Stimulated activated CD8-positive, alpha-beta memory T cell treated with anti-CD3 and anti-CD28 coated beads, Interleukin-7, amount 100 ng/mL, for 4 hours (primary cell): ENCODE measurements around the gene PELI2.
"Not testable (repeated sequence)": the region's sequence is repeated elsewhere in the genome, so short reads cannot be mapped to it uniquely, and the experiment has no call there.

Experiments used
- DNase-seq, 2 donors: peaks; one replicate each; pipeline ENCODE4 v3.0.0-alpha.2; 2020; ENCODE audit warnings: low read depth in 2 of 2

Gene PELI2

DNA sequence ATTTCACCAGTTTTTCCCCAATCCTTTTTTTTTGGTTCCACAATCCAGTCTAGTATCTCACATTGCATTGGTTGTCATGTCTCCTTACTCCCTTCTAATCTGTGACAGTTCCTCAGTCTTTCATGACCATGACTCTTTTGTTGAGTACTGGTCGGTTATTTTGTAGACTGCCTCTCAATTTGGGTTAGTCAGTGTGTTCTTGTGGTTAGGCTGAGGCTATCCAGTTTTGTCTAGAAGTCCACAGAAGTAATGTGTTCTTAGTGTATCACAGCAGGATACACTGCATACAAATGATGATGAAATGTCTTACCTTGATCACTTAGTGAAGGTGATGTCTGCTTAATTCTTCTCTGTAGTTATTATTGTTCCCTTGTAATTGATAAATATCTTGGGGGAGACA is 24.8 kb downstream of the PELI2 start:
- no peak for DNase-seq

DNA sequence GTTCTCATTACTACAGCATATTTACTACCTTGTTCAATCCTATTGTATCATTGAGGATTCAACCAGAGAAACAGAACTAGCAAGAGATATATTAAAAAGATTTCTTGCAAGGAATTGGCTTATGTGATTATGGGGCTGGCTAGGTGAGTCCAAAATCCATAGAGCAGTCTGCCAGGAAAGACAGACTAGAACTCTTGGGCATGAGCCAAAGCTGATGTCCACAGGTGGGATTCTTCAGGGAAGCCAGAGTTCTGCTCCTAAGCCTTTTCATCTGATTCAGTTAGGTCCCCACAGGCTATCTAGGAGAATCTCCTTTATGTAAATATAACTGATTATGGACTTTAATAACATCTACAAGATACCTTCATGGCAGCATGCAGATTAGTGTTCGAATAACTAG is 26.0 kb downstream of the PELI2 start:
- DNase-seq = no peak

DNA sequence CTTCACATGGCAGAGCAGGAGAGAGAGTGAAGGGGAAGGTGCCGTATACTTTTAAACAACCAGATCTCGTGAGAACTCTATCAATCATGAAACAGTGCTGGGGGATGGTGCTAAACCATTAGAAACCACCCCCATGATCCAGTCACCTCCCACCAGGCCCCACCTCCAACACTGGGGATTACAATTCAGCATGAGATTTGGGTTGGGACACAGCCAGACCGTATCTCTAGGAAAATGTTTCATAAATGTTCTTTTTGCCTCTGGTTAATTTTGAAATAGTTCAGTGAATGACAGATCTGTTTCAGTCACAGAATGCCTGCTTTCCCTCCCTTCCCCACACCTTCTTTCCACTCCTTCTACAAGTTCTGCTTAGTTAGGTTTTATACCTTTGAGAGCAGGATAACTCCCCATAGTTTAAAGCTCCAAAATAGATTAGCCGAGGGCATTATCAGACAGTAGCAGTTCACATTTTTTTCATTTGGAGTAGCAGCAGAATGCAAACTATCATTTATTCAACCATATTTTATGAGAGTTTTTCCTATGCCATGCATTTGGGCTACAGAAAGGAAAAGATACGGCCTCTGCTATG is 27.1 kb downstream of the PELI2 start:
- DNase-seq = no peak

DNA sequence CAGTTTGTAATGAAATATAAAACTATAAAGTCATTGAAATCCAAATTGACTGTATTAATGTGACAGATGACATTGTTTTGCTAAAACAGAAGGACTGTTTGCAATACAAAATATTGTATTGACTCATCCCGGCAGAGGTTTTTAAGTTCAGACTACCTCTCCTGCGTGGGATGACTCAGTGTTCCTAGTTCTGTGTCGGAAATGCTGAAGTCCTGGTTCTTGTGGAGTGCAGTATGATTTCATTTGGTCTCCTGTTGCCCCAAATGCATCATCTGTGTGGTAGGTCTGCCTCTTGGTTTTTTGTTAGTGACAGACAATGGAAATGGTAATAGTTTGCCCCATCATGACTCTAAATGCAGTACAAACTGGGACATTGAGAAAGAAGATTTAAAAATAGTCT is 27.8 kb downstream of the PELI2 start:
- no peak for DNase-seq

DNA sequence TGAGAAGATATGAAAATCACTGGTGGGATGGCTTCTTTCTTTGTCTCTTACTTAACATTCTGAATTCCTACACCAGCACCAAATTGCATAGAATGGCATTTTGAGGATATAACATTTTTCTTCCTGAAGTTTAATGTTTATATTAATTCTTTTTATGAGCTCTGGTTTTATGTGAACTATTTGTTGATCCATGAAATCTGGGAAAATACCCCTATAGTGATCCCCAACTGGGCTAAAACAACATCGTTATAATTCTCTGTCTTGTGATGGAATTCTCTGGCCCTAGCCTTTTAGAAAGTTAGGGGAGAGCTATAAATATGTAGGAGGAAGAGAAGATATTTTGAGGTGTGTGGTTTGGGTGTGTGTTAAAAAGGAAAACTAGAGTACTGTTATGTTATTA is 29.2 kb downstream of the PELI2 start:
- DNase-seq = no peak

DNA sequence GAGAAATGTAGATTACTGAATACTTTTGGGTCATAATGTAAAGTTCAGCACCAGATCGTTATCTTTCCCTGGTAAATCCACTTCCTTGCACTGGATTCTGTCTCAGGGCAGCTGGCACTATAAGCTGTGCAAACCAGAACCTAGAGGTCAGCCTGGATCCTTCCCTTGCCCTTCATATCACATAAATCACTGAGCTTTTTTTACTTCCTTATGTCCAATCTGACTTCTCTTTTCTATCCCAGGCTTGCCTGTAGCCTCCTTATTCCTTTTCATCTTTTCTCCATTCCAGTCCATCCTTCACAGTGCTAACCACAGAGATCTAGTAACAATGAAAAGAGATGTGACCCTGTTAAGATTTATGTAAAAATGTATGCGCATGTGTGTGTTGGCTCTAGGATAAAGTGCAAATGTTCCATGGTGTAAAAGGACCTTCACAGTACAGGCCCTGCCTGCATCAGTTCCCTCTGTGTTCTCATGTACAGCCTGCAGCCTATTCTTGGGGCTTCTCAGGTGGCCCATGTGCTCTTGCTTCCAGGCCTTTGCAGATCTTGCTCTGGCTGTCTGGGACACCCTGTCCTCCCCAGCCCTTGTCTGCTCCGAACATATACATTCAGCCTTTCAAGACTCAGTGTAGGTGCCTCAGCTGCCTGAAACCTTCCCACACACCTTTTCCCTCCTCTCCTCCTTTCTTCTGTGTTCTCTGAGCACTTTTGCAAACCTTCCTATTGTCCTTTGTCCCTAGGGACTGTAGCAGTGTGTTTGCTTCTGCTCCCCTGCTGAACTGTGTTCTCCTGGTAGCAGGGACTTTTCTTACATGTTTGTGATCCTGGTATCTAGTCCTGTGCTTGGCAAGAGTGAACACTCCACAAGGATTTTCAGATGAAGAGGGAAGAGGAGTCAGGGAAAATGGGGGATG is 30.0 kb downstream of the PELI2 start:
- DNase-seq = no peak

DNA sequence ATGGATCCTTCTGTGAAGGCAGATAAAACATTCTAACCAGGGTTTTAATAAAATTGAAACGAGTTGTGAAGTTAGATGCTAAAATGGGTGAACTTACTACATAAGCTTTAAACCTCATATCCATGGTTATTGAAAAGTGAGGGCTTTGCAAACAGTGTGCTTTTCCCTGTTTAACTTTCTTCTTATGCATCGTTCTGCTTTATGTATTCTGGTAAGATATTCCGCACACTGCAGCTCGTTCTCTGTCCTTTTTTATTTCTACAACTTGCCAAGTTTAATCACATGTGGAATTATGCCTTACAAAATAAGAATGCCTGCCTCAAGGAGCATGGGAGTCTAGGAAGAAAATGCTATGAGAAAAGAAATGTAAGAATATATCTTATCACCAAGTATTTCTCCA is 30.9 kb downstream of the PELI2 start:
- DNase-seq = no peak

DNA sequence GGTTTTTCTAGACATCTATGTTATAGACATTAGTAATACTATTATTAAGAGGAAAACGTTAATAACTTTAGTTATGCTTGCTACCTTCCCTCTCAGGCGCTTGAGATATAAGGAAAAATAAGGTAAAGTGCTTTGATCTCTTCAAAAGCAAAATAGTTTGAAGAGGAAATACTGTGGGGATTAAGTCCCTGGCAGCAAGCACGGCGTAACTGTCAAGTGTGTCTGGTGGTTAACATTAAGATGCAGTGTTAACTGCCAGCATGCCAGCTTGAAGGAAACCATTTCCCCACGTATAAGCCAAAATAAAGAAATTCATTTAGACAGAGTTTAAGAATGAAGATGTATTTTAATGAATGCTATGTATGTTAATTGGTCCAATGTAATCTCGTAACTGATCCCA is 31.8 kb downstream of the PELI2 start:
- DNase-seq = no peak

DNA sequence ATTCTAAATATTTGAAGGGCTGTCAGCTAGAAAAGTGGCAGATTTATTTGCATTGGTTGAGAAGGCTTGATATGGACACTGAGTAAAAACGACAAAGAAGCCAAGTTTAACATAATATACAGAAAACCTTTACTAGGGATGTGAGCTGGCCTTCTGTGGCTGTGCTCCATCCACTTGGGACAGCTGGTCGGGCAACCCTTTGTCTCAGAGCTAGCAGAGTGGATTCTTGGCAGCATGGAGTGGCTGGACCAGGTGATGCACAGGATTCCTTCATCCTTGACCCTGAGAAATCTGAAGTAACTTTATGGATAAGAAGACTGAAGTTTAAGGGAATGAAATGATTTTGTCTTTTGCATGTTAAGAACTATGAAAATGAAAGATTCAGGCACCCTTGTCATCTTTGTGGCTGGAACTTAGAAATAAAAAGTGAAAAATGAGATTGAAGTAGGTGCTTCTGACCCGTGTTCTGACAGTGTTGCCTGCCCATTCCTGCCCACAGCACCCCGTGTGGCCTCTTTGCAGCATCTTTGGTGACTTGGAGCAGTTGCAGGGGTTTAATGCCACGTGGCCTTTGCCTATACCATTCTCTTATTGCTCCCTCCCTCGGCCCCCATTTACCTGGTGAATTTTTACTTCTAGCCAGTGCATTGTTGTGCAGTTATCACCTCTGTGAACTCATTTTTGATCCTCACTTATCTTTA is 32.6 kb downstream of the PELI2 start:
- no peak for DNase-seq

DNA sequence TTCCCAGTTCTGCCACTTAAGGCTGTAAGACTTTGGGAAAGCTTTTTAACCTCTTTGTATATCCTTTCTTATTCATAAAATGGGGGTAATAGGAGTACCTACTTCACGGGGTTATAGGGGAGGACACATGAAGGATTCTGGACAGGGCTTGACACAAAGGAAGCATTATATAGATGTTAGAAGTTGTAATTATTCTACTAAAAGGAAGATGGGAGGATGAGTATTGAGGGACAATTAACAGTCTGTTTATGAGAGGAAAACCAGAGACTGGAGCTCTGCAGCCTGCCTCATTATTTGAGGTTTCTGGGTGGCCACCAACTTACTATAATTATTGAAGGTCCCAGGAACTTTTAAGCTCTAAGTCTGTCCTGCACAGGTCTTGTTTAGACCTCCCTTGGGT is 34.0 kb downstream of the PELI2 start:
- DNase-seq = no peak

DNA sequence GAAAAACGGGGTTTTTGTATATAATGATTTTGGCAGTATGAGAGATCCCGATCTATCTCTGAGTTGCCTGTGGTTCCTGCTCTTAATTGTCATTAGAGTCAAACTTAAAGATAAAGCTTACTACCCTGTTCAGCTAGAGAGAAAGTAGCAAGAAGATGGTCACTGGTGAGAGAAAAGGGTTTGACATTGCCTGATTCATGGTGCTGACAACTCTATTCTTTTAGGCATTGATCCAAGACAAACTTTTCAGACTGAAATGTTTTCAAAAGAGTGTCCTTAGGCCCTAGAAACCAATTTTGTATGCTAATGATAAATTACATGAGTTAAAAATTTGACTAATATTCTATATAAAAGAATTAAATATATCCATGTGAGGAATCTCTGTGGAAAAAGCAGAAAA is 35.1 kb downstream of the PELI2 start:
- no peak for DNase-seq

DNA sequence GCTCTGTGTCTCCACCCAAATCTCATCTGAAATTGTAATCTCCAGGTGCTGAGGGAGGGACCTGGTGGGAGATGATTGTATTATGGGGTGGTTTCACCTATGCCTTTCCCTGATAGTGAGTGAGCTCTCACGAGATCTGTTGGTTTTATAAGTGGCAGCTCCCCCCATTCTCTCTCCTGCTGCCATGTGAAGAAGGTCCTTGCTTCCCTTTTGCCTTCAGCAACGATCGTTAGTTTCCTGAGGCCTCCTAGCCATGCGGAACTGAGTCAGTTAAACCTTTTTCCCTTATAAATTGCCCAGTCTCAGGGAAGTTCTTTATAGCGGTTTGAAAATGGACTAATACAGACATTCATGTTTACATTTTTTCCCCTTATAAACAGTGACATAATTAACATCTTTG is 36.1 kb downstream of the PELI2 start:
- DNase-seq = no peak

DNA sequence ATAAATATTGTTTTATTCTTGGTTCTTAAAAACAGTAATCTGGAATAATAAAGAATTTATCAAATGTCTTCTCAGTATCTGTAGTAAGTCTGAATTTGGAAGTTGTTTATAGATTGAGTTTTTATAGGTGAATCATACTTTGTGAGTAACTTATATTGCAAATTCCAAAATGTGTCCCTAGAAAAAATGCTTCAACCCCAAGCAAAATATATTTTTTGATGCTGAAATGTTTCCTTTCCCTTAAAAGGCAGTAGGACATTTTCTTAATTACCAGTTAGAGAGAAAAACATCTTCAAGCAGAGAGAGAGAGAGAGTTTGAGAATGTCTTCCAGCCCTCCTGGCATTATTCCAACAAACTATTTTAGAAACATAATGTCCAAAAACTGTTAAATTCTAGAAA is 37.9 kb downstream of the PELI2 start:
- no peak for DNase-seq

DNA sequence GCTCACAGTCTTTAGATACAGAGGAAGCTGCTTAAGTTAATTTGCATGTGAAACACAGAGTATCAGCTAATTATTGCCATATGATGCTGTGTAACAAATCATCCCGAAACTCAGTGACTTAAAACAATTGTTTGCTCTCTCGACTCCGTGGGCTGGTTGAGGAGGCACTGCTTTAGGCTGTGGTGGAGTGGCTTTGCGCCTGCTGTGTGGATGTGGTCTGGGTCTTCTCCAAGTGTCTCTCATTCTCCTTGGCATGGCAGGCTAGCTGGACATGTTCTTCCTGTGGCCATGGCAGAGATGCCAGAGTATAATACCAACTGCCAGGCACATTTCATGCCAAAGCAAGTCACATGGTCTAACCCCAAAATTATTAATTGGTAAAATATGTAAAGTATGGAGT is 40.9 kb downstream of the PELI2 start:
- DNase-seq = no peak

DNA sequence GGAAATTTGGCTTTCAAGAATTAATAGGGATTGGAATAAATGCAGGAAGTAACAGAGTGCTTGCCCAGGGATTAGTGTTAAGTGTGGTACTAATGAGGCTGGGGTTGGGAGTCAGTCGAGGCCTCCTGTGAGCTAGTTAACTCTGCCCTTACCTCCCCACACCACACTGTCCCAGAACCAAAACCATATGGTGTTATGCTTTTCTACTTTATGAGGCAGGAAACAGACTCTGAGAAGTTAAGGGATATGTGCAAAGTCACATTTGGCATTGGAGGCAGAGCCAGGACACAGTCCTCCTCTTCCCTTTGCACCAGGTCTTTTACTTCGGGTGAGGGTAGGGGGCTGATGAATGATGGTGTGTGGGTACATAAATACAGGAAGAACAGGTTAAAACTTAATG is 41.9 kb downstream of the PELI2 start:
- no peak for DNase-seq

DNA sequence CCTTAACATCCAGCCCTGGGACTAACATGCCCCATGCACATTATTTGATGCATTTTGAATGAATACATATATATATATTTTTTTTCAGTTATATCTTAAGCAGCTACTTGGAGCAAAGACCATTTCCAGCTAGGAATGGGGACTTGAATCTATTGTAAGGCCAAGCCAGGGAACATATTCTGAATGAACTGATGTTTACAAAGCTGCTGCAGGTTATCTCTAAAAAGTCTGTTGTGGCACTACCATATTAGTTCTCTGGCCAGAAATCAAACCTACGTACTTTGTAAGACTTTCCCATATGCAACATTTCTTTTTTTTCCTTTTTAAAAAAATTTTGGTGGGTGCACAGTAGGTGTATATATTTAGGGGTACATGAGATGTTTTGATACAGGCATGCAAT is 43.4 kb downstream of the PELI2 start:
- DNase-seq = no peak

DNA sequence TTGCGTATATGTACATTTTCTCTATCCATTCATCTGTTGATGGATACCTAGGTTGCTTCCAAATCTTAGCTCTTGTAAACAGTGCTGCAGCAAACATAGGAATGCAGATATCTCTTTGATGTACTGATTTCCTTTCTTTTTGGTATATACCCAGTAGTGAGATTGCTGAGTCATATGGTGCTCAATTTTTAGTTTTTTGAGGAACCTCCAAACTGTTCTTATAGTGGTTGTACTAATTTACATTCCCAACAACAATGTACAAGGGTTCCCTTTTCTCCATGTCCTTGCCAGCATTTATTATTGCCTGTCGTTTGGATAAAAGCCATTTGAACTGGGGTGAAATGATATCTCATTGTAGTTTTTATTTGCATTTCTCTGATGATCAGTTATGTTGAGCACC is 44.3 kb downstream of the PELI2 start:
- no peak for DNase-seq

DNA sequence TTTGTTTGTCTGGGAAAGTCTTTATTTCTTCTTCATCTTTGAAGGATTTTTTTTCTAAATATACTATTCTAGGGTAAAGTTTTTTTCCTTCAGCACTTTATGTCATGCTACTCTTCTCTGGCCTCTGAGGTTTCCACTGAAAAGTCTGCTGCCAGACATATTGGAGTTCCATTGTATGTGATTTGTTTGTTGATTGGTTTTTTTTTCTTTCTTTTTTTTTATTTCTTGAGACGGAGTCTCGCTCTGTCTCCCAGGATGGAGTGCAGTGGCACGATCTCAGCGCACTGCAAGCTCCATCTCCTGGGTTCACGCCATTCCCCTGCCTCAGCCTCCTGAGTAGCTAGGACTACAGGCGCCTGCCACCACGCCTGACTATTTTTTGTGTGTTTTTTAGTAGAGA is 48.4 kb downstream of the PELI2 start:
- not testable (repeated sequence) for DNase-seq

DNA sequence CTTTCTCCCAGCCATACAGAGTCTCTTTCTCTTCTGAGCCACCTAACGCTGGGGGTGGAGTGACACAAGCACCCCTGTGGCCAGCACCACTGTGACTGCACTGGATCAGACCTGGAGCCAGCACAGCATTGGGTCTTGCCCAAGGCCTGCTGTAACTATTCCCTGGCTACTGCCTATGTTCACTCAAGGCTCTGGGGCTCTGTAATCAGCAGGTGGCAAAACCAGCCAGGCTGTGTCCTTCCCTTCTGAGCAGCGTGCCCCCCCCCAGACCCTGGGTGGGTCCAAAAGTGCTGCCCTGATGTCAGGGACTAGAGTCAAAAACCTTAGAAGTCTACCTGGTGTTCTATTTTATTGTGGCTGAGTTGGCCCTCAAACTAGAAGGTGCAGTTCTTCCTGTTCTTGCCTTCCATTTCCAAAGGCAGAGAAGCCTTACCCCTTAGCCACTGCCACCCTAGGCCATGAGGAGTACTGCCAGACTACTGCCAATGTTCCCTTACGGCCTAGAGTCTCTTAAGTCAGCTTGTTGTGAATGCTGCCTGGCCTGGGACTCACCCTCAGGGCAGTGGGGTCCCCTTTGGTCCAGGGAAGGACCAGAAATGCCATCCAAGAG is 49.9 kb downstream of the PELI2 start:
- DNase-seq = no peak

DNA sequence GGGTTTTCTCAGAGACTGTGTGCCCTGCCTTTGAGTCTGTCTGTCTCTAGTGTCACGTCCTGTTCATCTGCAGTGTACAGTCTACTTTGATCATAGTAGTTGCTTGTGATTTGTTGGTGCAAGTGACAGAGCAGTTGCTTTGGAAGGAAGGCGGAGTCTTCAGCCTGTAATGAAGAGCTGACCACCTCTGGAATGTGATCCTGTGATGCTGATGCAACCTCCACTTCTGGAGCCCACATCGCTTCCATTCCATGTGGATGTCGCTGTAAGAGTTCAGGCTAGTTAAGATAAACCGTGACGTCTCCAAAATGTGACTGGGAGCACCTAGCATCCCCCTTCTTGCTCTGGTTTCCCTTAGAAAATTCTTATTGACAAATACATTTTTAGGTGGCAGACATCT is 51.8 kb downstream of the PELI2 start:
- DNase-seq = no peak

DNA sequence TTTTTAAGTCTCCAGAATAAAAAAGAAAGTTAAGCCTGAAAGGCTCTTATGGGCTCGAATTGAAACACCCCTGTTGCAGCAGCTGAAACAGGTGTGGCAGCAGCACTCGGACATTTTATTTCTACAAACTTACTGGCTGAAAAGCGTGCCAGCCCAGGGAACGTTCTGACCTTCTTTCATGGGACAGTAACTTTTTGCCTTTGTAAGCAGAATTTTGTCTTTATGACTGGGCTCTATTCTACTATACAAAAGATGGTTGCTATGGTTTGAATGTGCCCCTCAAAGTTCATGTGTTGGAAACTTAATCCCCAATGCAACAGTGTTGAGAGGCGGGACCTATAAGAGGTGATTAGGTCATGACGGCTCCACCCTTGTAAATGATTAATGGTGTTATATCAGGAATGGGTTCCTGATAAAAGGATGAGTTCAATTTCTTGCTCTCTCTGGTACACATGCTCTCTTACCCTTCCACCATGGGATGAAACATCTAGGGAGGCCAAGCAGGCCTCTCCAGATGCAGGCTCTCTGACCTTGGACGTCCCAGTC is 52.7 kb downstream of the PELI2 start:
- DNase-seq = no peak

DNA sequence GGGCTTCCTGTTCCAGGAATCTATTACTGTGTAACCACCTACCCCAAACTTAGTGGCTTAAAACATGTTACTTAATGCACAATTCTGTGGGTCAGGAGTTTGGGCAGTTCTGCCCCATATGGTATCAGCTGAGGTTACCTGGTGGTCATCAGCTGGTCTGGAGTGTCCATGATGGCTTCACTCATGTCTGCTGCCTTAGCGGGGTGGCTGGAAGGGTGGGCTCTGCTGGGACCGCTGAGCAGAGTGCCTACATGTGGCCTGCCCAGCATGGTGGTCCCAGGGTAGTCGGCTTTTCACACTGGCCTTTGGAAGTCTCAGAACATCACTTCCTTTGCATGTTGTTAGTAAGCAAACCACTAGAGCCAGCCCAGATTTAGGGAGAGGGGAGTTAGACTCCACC is 53.9 kb downstream of the PELI2 start:
- no peak for DNase-seq
